ENCODE measurements around the gene UBTD2. TPM values are rescaled to one million over a fixed set of nuclear protein-coding genes. Genes with fewer than 3 reads are reported as not detected.
"Not testable (repeated sequence)": the region's sequence is repeated elsewhere in the genome, so short reads cannot be mapped to it uniquely, and the experiment has no call there.

Gene UBTD2
- total RNA-seq, 1 experiment from 2014 or later, result 31.8 TPM

DNA sequence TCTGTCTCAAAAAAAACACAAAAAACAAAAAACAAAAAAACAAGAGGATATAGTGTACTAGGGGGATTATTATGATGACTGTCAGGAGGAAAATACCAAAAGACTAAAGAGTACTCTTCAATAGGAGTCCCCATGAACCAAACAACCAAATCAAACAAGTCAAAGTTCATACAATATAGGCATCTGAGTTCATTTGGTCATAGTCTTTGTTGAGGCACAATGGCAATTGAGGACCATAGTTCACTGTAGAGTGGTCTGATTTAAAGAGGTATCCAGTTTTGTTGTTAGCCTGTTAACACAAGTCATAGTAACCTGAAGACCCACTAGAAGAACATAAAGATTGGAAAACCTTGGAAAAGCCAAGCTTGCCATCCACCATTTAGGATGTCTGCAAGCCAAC, 11.3 kb upstream of the UBTD2 start:
- DNase-seq (ENCODE audit: low read depth), result no peak
- in situ Hi-C loops (cut with HindIII; ENCODE audit: low pct_unique_long_range_greater_than_20kb, low sequenced_read_pairs), result loop anchor here (25.0 kb wide), 1 partner anchor 358 kb away; no protein-coding TSS in a partner anchor

DNA sequence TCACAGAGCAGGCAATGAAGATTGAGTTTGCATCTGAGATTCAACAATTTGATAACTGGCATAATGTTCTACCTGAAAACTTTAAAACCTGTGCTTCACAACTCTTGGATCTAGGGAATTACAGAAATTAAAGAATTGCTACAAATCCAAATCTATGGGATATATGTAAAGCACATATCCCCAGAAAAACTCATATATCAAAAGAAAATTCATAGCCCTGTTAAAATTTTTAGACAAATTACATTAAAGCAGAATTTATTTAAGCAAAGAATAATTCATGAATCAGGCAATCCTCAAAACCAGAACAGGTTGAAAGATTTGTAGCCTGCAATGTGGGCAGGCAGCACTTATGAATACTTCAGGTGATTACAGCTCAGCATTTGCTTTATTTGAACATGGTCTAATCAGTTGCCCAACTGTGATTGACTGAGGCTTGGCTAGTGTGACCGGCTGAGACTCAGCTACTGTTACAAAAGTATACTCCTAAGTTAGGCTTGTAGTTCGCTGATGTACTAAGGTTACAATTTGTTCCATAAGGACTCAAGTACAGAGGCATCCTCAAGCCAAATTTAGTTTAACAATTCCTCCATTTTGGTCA, 10.3 kb upstream of the UBTD2 start:
- DNase-seq (ENCODE audit: low read depth), result no peak
- in situ Hi-C loops (cut with HindIII; ENCODE audit: low pct_unique_long_range_greater_than_20kb, low sequenced_read_pairs), result loop anchor here (25.0 kb wide), 1 partner anchor 357 kb away; no protein-coding TSS in a partner anchor

DNA sequence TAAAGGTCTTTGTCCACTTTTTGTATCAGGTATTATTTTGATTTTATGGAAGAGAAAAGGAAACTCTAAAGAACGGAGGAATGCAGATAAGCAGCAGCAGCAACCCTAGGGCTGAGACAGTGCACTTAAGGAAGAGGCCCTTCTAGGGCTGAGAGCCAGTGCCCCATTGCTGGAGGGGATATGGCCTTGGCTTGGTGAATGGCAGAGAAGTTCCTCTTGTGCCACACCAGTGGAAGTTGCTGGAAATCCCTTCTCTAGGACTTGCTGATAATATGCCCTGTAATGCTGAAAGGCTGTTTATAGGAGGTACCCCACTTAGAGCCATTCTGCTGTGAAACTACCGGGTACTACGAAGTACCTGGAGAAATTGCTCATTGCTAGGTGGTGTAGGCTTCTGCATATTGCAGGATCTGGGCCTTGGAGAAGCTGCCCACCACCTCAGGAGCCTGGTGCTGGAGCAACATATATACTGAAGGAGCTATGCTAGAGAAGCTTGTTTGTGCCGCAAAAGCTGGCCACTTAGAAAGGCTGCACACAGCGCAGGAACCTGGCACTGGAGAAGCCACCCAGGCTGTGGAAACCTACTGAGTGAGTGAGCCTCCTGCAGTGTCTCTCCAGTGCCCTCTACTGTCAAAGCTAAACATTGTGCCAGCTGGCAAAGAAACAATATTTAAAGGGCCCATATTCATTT, 9.6 kb upstream of the UBTD2 start:
- in situ Hi-C loops (cut with HindIII; ENCODE audit: low pct_unique_long_range_greater_than_20kb, low sequenced_read_pairs), result loop anchor here (25.0 kb wide), 1 partner anchor 356 kb away; no protein-coding TSS in a partner anchor
- peak; percentile 70 for DNase-seq (ENCODE audit: low read depth)

DNA sequence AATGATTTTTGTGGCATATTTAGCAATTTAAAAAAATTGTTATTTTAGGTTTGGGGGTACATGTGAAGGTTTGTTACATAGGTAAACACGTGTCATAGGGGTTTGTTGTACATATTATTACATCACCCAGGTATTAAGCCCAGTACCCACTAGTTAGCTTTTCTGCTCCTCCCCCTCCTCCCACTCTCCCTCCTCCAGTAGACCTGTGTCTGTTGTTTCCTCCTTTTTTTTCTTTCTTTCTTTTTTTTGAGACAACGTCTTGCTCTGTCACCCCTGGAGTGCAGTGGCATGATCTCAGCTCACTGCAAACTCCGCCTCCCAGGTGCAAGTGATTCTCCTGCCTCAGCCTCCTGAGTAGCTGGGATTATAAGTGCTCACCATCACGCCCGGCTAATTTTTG, 8.3 kb upstream of the UBTD2 start:
- not testable (repeated sequence) for DNase-seq (ENCODE audit: low read depth)
- in situ Hi-C loops (cut with HindIII; ENCODE audit: low pct_unique_long_range_greater_than_20kb, low sequenced_read_pairs), result loop anchor here (25.0 kb wide), 1 partner anchor 355 kb away; no protein-coding TSS in a partner anchor

DNA sequence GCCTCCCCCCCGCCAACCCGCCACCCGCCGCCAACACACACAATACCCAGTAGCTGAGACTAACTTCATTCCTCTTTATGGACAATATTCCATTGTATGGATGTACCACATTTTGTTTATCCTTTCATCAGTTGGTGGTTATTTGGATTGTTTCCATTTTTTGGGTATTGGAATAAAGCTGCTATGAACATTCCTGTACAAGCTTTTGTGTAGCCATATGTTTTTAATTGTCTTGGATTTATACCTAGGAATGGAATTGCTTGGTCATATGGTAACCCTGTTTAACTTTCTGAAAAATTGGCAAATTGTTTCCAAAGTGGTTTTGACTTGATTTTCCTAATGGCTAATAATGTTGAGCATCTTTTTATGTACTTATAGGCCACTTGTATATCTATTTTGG, 4.9 kb upstream of the UBTD2 start:
- in situ Hi-C loops (cut with HindIII; ENCODE audit: low pct_unique_long_range_greater_than_20kb, low sequenced_read_pairs), result loop anchor here (25.0 kb wide), 1 partner anchor 351 kb away; no protein-coding TSS in a partner anchor

DNA sequence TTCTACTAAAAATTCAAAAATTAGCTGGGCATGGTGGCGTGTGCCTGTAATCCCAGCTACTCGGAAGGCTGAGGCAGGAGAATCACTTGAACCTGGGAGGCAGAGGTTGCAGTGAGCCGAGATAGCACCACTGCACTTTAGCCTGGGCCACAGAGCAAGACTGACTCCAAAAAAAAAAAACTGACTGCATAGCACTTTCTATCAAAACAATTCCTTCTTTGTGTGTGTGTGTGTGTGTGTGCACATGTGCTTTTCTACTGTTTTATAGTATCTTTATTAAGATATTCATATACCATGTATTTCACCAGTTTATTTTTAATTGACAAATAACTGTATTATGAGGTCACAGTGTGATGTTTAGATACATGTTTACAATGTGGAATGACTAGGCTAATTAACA, 3.6 kb upstream of the UBTD2 start:
- in situ Hi-C loops (cut with HindIII; ENCODE audit: low pct_unique_long_range_greater_than_20kb, low sequenced_read_pairs), result loop anchor here (25.0 kb wide), 1 partner anchor 350 kb away; no protein-coding TSS in a partner anchor
- DNase-seq (ENCODE audit: low read depth), result not testable (repeated sequence)

More for the DNA sequence above, 4.9 kb upstream of the UBTD2 start:
- DNase-seq (ENCODE audit: low read depth), result no peak

DNA sequence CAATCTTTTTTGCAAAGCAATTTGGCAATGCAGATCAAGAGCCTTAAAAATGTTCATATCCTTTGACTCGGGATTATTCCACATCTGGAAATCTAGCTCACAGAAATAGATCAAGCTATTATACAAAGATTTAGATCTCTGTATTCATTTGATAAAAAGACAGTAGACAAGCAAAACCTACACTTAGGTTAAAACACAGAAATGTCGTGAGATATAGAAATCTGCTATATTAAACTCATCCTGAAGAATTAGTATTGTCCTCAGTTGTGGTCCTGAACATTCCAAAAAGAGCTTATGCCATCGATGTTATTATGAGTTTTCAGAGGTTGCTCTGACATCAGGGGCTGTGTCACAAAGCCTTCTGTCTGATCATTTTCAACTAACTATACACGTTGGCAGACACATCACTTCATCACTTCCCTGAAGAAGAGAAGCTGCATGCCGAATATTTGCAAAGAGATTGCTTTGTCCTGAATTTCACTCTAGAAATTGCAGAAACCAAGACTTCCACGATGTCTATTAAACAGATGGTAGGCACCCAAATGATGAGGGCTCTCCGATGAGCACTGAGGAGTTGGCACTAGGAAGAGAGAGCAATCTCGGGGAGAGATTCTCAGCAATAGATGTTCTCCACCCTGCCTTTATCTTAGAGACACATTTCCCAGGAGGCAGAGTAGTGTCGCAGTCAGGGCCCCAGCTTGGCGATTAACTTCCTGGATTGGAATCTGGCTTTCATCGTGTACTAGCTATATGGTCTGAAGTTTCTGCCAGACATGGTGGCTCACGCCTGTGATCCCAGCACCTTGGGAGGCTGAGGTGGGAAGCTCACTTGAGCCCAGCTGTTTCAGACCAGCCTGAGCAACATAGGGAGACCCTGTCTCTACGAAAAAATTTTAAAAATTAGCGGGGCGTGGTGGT, 1.9 kb upstream of the UBTD2 start:
- in situ Hi-C loops (cut with HindIII; ENCODE audit: low pct_unique_long_range_greater_than_20kb, low sequenced_read_pairs), result loop anchor here (25.0 kb wide), 1 partner anchor 348 kb away; no protein-coding TSS in a partner anchor
- no peak for DNase-seq (ENCODE audit: low read depth)

DNA sequence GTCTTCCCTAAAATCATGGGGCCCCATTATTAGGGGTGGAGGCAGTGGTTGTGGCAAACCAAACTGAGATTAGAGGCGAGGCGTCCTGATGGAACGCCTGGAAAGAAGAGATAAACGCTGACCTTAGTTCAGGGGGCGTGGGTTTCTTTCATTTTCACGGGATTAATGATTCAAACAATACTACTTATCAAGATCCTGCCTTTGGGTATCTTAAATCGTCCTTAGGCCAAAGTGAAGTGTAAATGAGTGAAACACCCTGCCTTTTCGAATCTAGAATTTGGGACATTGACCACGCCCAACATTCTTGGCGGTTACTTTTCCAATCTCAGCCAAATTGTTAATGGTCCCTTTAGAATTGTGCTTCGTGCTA, 1.0 kb upstream of the UBTD2 start:
- DNase-seq (ENCODE audit: low read depth), result no peak
- in situ Hi-C loops (cut with HindIII; ENCODE audit: low pct_unique_long_range_greater_than_20kb, low sequenced_read_pairs), result loop anchor here (25.0 kb wide), 1 partner anchor 347 kb away; no protein-coding TSS in a partner anchor

DNA sequence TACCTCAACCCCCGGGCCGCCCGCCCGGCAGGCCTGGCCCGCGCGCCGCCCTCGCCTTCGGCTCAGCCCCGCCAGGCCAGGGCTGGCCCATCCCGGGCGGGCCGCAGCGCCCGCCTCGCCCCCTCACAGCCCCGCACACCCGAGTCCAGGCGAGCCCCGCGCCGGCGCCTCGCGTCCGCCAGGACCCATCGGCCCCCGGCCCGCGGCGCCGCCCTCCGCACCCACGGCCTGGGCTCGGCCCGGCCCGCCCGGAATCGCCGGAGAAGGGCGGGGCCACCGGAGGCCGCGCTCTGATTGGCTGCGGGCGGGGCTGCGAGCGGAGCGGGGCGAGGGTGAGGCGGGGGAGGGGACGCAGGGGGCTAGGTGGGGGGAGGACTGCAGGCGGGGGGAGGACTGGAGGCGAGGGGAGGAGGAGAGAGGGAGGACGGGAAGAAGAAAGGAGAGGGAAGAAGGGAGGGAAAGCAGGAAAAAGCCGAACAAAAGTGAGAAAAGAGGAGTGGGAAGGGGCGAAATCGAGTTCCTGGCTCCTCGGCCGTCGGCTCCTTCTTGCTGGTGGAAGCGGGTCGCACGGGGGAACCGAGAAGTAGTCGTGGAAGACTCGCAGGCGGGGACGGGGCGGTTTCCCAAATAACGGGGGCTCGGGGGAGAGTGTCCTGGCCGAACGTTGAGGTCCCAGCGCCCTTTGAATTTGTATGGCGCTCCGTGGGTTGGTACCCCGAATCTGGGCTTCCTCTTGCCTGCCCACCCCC, 472 bp upstream of the UBTD2 start:
- in situ Hi-C loops (cut with HindIII; ENCODE audit: low pct_unique_long_range_greater_than_20kb, low sequenced_read_pairs), result loop anchor here (25.0 kb wide), 1 partner anchor 347 kb away; no protein-coding TSS in a partner anchor
- DNase-seq (ENCODE audit: low read depth), result peak; percentile 71

DNA sequence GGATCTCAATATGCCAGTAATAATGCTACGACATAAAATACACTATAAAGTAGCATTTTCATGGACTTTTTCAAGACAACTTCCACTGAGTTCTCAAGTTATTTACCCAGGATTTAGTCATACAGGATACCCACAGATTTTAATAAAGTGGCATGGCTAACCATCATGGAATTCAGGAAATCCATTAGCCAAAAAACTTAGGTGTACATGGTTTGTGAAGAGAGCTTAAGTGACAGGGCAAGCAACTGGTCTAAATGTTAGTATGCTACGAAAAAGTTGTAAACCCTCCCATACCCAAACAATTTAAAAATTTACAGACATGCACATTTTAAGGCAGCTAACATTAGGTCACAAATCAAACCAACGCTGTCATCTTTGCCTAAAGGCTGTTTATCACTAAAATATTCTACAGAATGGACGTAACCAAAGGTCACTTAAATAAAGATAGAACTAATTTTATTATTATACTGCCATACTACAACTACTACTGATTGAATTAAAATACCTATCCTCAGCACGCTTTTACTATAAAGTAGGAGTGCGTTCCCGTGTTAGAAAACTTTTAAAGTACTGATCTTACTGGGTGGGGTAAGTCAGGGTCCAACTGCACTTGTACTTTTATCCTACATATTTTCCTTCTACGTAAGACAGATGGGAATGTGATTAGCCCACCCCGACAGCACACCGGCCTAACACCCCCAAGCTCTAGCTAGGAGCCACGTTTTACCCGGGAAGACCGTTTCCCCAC, 1.1 kb downstream of the UBTD2 start:
- in situ Hi-C loops (cut with HindIII; ENCODE audit: low pct_unique_long_range_greater_than_20kb, low sequenced_read_pairs), result loop anchor here (25.0 kb wide), 1 partner anchor 345 kb away; no protein-coding TSS in a partner anchor
- no peak for DNase-seq (ENCODE audit: low read depth)

DNA sequence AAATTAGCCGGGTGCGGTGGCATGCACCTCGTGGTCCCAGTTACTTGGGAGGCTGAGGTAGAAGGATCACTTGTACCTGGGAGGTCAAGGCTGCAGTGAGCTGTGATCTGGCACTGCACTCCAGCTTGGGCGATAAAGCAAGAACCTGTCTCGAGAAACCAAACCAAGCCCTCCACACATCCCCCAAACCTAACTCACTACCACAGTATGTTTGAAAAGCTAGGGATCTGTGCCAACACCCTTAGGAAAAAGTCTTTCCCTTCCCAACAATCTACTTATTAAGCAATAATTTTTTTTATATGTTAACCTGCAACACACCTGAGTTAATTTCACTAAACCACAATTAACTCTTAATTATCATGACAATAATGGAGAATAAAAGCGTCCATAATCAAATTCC, 2.2 kb downstream of the UBTD2 start:
- no peak for DNase-seq (ENCODE audit: low read depth)
- in situ Hi-C loops (cut with HindIII; ENCODE audit: low pct_unique_long_range_greater_than_20kb, low sequenced_read_pairs), result loop anchor here (25.0 kb wide), 1 partner anchor 344 kb away; no protein-coding TSS in a partner anchor

DNA sequence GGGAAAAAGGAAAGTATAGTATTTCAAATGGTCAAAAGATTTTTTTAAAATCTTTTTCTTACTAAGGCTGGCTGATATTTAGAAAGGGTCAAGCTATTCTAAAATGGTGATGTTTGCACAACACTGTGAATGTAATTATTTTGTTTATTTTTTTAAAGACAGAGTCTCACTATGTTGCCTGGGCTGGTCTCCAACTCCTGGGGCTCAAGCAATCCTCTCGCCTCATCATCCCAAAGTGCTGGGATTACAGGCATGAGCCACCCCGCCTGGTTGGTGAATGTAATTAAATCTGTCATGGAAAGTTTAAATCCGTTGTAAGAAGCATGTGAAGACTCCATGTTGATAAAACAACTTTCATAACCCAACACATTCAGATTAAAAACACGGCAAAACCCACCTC, 2.6 kb downstream of the UBTD2 start:
- in situ Hi-C loops (cut with HindIII; ENCODE audit: low pct_unique_long_range_greater_than_20kb, low sequenced_read_pairs), result loop anchor here (25.0 kb wide), 1 partner anchor 344 kb away; no protein-coding TSS in a partner anchor
- DNase-seq (ENCODE audit: low read depth), result no peak

DNA sequence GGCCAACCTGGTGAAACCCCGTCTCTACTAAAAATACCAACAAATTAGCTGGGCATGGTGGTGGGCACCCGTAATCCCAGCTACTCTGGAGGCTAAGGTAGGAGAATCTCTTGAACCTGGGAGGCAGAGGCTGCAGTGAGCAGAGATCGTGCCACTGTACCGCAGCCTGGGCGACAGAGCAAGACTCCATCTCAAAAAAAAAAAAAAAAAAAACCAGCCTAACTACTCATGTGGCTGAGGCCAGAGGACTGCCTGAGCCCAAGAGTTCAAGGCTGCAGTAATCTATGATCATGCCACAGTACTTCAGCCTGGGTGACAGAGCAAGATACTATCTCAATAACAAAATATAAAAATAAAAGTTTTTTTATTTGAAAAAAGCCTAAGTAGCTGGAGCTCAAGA, 3.2 kb downstream of the UBTD2 start:
- in situ Hi-C loops (cut with HindIII; ENCODE audit: low pct_unique_long_range_greater_than_20kb, low sequenced_read_pairs), result loop anchor here (25.0 kb wide), 1 partner anchor 343 kb away; no protein-coding TSS in a partner anchor
- DNase-seq (ENCODE audit: low read depth), result no peak

DNA sequence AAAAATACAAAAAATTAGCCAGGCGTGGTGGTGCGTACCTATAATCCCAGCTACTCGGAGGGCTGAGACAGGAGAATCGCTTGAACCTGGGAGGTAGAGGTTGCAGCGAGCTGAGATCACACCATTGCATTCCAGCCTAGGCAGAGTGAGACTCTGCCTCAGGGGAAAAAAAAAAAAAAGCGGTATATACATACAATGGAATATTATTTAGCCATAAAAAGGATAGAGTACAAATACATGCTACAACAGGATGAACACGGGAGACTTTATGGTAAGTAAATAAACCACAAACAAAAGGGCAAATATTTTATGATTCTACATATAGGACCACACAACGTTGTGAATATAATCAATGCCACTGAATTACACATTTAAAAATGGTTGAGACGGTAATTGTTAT, 5.2 kb downstream of the UBTD2 start:
- in situ Hi-C loops (cut with HindIII; ENCODE audit: low pct_unique_long_range_greater_than_20kb, low sequenced_read_pairs), result loop anchor here (25.0 kb wide), 1 partner anchor 341 kb away; no protein-coding TSS in a partner anchor

DNA sequence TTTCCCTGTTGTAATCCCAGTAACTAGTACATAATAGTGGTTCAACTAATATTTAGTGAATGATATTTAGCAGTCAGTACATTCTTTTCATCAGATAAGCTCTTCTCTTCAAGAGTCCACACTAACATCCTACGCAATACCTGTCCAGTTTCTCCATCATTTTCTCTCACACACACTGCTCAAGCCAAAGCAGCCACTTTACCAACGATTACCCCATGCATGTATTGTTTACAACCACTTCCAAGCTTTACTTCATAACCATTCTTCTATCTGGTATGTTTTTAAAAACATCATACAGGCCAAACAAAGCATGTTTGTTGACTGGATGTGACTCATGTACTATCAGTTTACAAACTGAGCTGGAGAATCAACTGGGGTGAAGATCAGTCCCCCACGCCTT, 7.3 kb downstream of the UBTD2 start:
- in situ Hi-C loops (cut with HindIII; ENCODE audit: low pct_unique_long_range_greater_than_20kb, low sequenced_read_pairs), result loop anchor here (25.0 kb wide), 1 partner anchor 339 kb away; no protein-coding TSS in a partner anchor
- no peak for DNase-seq (ENCODE audit: low read depth)

More for the DNA sequence above, 5.2 kb downstream of the UBTD2 start:
- DNase-seq (ENCODE audit: low read depth), result no peak

DNA sequence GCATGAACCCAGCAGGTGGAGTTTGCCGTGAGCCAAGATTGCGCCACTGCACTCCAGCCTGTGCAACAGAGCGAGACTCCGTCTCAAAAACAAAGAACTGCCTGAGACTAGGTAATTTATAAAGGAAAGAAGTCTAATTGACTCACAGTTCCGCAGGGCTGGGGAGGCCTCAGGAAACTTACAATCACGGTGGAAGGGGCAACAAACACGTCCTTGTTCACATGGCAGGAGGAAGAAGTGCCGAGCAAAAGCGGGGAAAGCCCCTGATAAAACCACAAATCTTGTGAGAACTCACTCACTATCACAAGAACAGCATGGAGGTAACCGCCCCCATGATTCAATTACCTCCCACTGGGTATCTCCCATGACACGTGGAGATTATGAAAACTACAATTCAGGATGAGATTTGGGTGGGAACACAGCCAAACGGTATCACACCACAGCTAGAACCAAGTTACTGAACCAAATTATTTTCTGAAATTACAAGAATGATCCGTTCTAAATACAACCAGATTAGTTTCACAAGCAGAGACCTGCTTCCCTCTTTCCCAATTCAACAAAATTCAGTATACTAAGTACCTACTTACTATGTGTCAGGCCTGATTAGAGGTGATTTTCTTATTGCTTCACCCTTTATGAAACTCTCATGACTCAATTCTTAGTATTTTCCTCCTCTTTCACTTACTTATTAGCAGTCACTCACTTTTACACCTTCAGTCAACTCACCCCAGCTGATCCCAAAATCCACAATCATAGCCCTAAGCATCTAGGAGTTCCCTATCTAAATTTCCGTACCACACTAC, 8.4 kb downstream of the UBTD2 start:
- DNase-seq (ENCODE audit: low read depth), result peak; percentile 96

More for the DNA sequence above, 8.4 kb downstream of the UBTD2 start:
- in situ Hi-C loops (cut with HindIII; ENCODE audit: low pct_unique_long_range_greater_than_20kb, low sequenced_read_pairs), result loop anchor here (25.0 kb wide), 1 partner anchor 338 kb away; no protein-coding TSS in a partner anchor
